SK-N-MC (cell line): ENCODE results near the gene SPIRE2.

ENCODE experiments used
- EZH2 ChIP-seq: fragments of 200-600 bp; sonication (generic); IDR thresholded peaks from one replicate; pipeline ENCODE4 v1.6.1; 2017; ENCODE audit warnings: antibody characterized with exemption
- FOXP2 ChIP-seq: optimal IDR thresholded peaks from 2 replicates; pipeline ENCODE3; 2011; ENCODE audit warnings: mild to moderate bottlenecking, moderate library complexity; ENCODE audit not compliant: insufficient read depth; ENCODE audit errors: extremely low read length, control extremely low read depth
- POLR2AphosphoS5 ChIP-seq: IDR thresholded peaks from 2 replicates; pipeline ENCODE4 v1.6.1; 2012; ENCODE audit warnings: mild to moderate bottlenecking, low read depth, low read length, borderline replicate concordance

GRCh38 chr16:89827383-89828198 is 684 bp upstream of the SPIRE2 start:
- TF ChIP-seq POLR2AphosphoS5 (no peak), EZH2 (no peak), FOXP2 (no peak)
